NCI-H2081 treated with DMSO at 0.1 percent for 48 hours (cell line): ENCODE measurements around the gene RGL2.

Source experiments
- DNase-seq: peaks from one replicate; lab custom pipeline; 2025; lab: John Stamatoyannopoulos, UW

RGL2 gene

DNA sequence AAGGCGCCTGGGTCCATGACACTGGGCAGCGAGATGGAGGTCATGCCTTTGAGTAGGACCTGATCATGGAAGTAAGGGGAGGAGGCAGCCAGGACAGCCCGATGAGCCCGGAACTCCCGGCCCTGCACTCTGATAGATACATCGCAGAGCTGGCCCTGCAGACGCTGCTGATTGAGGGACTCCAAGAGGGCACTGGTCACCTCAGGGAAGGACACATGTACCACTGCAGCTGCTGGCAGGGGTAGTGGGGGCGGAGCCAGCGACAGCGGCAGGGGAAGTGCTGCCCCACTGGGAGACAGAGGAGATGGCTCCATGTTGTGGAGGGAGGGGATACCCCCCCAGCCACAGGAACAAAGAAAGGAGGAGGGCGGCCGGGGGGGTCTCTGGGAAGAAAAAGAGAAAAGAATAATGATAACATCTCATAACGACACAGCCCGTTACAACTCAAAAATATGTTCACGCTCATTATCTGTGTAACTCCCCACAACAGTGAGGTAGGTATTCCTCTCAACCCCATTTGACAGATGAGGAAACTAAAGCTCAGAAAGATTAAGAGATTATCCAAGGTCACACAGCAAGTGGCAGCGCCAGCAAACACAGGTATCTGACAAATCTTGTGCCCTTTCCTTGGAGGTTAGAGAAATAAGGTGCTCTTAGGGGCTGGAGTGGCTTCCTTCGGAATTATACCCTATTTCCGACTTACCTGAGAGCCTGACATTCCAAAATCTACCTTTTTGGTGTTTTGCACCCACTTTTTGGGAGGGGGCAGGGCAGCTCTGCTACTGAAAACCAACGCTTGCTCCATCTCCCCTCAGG lies 18.1 kb upstream of the RGL2 start:
- DNase-seq = no peak

DNA sequence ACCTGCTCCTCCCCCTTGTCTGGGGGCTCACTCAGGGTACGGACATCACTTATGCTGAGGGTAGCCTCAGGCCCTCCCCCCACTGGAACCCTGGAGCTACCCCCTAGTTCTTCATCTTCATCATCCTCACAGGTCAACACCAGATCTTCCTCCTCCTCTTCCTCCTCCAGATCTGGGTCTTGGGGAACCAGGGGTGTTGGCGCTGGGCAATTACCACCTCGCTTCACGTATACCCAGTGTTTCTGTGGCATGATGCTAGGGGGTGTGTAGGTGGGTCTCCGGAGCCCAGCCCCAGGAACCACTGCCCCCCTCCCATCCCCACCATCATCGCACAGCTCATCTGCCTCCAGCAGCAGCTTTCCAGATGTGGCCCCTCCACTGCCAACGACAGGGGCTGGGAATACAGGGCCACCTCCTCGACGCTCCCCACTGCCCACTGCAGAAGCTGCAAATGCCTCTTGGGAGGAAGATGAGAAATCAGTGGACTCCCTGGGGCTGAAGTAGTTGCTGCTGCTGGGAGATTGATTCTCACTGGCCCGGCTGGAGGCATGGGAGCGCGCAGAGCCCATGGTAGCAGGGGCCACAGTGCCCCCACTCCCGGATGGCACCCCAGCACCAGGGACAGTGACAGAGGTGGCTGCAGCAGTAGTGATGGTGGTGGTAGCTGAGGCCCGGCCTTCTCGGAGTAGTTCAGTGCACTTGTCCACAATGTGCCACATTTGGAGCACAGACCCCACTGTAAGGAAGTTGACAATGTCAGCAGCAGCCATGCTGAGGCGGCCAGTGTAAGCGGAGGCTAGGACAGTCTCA lies 17.3 kb upstream of the RGL2 start:
- DNase-seq = no peak

DNA sequence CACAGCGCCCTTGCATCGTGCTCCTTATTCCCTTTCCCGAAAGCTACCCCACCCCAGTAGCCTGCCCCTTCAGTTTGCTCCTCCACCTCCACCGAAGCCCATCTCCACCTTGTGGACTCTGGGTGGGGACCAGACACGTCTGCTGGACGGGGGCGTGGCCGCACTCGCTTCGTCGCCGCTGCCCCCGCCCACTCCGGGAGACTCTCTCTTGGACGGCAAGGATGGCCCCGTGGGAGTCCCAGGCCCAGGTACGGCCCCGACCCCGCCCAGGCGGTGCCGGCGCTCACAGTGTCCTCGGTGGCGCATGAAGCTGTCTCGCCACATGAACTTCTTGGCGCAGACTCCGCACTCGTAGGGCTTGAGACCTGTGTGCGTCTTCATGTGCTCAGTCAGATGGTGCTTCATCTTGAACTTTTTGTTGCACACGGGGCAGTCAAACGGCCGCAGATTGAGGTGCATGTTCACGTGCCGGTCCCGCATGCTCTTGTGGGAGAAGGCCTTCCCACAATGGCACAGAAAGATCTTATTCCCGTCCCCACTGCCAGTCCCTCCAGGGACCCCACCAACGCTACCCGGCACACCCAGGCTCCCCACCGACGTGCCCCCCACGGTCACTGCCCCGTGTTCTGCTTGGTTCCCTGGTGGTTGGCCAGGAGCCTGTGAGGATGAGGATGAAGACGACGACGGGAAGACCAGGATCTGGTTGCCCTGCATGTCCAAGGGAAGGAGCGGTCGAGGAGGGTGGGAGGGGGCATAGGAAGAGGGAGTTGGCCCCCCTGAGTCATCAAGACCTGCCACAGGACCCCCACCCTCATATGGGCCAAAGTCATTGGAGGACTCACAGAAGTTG lies 16.4 kb upstream of the RGL2 start:
- DNase-seq = no peak

DNA sequence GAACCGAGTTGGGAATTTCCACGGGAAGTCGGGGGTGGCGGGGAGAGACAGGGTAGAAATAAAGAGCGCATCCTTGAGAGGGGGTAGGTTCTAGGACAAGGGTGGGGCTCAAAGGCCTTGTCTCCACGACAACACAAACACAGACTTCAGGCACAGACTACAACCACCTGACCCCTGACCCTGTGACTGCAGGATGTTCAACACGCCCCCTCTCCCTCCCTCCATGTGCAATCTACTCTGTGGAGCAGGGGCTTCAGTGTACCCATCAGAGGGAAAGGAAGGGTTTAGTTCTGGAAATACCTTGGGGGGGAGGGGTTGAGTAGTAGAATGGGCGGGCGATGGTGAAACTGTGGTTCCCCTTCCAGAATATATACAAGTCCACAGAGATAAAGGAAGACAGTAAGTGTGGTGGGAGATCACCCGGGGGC lies 15.8 kb upstream of the RGL2 start:
- DNase-seq = no peak

DNA sequence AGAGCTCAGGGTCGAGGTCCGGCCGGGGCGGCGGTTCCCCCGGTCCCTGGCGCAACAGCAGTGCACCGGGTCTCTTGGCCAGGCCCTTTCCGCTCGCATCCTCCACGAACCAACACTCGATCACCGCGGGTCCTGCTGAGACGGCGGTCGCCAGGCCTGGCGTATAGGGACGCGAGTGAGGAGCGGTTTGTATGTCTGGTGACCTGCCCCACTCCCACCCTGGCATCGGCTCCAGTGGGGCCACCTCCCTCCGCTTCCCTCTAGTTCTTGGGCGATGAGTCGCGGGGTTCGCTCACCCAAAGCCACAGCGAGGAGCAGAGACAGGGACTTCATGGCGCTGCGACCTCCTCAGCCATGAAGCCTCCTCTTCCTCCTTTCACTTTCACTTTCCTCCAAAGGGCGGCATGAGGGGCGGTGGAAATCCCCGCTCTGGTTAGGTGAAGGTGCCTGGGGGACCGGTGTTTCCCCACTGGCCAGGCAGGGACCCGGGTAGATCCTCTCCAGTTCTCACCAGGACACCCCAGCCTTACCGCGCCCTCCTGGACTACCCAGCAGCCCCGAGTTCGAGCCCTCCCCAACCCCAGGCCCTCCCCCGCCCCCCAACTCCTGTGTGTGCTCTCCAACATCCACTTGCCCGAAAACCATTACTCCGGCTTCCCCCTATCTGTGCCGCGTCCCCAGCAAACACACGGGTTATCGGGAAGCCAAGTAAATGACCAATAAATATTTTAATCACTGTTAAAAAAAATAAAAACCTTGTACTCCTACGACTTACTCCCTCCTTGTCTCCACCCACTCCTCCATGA lies 15.2 kb upstream of the RGL2 start, which contains the start of gene TAPBP:
TAPBP (minus strand) TSS at position 370 of the 806 bp plus-strand sequence; CDS start at position 333, 37 bp downstream.
- DNase-seq = no peak

DNA sequence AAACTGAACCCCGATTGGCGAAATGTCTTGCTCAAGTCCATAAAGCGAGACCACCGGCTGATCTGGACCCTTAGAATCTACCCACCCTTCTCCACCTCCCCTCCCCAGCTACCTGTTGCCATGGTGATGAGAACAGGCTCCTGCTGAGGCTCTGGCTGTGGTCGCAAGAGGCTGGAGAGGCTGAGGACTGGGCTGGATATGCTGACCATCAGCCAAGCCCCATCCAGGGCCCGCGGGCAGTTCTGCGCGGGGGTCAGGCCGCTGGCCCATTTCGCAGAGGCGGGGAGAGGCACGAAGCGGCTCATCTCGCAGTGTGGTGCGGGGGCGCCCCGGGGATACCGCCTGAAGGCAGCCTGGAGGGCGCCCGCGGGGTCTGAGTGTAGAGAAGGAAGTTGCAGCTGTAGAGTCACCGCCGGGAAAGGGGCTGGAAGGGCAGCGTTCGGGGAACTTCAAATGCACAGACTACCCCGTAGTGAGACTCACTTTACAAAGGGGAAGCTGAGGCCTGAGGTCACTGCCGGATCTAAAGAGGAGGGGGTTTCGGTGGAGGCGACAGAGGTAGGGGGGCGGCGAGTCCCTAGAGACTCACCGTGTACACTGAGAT lies 14.5 kb upstream of the RGL2 start:
- DNase-seq = no peak

DNA sequence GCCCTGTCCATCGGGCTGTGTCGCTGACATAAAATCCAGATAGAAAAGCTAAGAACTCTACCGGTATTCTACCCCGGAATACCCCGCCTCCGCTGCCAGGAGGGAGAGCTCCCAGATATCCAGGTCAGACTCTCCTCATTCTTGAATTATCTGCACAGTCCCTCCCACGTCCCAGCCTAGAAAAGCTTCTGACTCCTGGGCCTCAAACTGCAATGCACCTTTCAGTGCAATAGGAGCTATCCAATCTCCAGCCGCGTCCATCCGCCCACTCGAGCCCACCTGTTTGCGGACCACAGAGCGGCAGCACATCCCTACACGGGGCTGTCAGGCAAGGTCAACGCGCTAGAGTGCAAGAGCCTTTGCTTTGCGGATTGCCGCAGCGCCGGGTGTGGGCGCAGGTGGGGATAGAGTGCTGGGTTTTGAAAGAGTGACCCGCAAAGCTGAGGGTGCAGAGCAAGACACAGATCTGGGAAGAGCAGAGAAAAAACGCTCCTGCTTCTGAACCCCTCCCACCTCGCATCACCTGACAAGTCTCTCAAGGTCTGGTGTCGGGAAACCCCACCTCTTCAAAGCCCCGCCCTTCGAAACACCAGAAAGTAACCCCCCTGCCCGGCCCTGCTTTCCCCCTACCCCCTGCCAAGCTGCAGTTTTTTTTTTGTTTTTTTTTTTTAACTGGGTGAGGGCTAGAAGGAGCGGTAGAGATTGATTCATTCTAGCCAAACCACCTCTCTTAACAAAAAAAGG lies 13.8 kb upstream of the RGL2 start:
- DNase-seq = peak; percentile 29

DNA sequence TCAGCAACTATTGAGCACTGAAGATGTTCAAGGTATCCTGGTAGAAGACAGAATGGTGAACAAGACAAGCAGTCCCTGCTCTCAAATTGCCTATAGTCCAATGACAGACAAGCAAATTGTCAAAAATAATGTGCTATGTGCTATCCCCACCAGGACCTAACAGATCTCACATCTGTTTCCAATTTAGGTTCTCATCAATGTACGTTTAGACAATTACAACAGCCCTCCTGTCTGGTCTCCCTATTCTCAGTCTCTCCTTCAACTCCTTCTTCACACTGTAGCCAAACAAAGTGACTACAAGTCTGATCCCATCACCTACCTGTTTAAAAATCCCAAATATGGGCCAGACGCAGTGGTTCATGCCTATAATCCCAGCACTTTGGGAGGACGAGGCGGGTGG lies 7.6 kb upstream of the RGL2 start:
- DNase-seq = no peak

DNA sequence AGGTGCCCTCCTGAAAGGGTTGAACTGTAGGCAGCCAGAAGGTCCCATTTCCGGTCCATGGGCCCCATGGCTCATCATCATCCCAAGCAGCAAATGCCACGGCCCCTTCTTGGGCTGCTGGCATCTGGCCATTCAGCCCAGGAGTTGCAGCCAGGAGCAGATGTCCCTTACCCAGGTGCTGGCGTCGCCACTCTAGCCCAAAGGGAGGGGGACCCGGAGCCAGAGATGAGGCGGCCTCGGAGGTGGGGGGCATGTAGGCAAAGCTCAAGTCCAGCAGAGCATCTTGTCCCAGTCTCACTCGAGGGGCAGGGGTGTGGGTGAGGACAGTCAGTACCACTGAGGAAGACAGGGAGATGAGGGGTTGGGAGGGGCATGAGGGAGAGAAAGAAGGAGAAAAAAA lies 6.3 kb upstream of the RGL2 start:
- no peak for DNase-seq

DNA sequence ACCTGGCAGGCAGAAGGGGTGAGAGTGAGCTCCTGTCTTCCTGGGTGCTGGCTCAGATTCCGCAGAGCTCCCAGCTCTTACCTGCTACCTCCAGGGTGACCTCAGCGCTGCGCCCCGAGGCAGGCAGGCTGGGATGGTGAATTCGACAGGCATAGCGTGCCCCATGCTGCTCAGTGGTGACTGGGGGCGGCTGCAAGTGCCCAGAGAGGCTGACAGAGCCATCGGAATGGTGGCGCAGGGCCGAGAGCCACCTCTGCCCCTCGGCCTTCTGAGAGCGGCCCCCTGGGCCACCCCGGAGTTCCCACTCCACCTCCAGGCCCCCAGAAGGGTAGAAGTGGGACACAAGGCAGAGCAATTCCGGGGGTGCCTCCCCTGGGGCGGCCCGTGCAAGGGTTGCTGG lies 5.5 kb upstream of the RGL2 start:
- DNase-seq = no peak

DNA sequence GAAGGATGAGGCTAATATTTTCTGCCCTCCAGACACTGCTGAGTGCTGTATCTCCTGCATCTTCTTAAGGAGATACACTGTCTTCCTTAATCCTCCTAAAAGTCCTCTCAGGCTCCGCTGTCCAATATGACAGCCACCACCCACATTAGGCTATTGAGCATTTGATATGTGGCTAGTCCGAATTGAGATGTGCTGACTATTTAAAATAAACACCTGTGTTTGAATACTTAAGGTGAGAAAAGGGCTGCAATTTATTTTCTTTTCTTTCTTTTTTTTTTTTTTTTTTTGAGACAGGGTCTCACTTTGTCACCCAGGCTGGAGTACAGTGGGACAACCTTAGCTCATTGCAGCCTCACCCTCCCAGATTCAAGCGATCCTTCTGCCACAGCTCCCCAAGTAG lies 3.1 kb upstream of the RGL2 start:
- no peak for DNase-seq

DNA sequence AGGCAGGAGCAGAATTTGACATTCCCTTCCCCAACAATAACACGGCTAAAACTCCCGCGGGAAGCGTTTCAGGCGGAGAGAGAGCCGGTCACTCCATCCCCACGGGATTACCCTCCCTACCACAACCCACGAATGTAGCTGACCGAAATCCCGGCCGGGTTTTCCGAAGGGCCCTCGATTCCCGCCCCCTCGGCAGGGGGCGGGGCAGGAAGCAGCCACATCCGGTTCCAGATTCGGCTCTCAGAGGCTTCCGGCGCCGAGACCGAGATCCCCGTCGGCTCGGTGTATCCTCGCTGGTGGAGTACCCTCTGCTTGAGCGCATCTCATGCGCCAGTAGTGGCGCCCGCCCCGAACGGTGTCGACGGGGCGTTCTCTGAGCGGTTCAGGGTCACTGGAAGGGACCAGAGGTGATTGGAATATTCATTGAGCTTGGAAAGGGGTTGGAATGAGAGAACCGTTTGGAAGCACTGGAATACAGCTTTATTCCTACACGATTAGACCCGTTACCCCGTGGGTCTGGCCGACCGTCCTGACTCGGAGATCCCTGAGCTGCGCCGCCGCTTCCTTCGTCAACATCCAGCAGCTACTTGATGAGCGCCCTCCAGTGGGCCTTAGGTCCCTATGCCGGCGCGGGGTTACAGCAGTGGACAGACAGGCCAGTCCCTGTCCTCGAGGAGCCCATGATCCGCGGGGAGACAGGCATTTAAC lies 649 bp upstream of the RGL2 start:
- DNase-seq = peak; percentile 56

DNA sequence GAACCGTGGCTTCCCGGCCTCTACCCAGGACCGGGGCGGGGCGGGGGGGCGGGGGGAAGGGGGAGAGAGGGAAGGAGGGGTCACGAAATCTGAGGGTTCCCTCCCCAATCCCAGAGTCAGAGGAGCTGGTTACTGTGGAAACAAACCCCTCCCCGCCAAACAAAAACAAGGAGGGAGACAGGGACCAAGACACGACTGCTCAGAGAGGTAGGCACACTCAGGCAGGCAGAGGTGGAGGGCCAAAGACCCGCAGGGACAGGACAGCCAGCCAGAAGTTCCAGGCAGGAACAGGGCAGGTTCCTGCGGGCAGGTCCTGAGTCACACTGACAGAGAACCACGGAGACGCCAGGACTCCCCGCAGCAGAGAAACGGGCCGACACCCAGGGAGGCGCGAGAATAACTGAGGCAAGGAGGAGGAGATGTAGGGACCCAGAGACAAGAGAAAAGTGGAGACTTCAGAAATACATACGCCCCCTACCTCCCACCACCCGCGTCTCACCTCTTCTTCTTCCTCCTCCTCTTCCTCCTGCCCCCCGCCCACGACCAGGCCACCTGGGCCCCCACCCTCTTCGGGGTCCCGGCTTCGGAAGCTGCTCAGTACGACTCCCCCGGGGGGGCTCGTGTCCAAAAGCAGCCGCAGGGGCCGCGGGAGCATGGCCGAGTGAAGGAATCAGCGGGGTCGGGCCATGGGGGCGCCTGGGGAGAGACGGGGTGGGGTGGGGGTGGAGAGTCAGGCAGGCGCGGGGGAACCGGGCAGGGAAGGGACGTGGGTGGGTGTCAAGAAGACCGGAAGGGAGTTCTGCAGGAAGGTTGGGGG lies 578 bp downstream of the RGL2 start:
- no peak for DNase-seq

DNA sequence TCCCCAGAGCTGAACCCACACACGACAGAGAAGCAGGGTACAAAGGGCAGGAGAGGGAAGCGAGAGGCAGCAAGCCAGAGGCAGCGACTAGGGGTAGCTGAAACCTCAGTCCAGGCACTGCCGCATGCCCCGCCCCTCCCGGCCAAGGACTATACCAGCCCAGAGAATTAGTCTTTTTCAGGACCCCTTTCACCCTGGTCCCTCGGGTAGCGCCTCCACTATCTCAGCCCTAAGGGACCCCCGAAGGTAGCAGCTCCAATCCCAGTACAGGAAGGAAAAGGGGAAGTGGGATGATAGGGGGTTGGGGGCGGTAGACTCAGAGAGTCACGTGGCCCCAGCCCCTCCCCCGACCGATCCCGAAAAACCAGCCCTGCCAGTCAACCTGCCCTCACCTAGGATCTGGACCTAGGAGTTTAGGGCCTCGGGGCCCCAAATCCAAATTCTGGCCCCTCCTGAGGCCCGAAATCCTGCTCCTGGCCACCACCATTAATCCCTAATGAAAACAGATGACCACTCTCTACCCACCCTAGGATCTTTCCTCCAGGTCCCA lies 1.3 kb downstream of the RGL2 start:
- DNase-seq = no peak

DNA sequence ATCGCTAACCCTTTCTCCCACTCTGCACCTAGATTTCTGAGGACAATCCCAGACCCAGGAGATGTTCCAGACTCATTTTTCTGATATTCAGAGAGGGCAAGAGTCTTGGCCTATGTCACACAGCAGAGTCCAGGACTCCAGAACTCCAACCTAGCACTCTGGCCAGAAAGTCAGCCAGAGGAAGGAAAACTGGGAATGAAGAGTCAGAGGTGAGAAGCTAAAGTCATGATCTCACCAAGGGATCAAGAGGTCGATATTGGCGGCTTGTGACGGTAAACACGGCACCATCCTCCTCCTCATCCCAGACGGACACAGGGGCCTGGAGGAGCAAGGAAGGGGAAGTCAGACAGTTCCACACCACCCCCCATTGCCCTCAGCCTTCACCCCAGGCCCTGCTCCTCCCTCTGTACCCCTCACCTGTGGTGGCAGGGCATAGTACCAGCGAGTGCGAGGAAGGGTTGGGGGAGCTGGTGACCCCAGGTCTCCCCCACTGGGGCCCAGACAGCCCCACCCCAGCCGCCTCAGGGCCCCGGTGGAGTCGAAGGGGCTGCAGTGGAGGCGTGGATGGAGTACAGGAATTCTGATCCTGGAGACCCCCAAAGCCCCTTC lies 1.8 kb downstream of the RGL2 start:
- DNase-seq = no peak

DNA sequence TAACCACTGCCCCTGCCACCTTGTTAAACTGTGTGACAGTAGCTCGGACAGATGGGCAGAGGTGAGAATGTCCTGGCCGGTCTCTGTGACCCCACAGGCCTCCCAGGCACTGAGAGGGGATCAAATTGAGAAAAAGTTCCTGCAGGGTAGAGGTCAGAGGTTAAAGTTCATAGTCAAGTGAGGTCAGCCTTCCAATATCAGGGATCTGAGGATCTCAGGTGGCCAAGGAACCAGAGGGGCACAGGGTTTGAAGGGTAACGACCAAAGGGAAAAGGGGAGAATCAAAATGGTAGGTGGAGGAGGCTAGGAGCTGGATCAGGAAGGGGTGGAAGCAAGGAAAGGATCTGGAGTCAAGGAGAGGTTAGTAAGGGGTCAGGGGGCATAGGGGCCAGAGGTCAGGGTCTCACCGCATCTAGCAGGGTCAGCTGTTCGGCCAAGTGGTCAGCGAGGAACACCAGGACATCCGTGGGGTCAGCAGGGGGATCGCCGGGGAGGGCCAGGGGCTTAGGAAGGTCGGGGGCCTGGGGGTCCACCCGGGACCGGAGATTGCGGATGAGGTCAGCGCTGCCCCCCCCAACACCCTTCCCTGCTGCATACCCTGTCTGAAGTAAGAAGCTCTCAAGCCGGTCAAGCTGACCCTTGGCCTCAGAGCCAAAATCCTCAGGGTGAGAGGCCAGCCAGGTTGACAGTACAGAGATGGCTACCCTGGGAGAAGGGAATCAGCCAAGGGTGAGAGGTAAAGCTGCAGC lies 2.9 kb downstream of the RGL2 start:
- DNase-seq = no peak

DNA sequence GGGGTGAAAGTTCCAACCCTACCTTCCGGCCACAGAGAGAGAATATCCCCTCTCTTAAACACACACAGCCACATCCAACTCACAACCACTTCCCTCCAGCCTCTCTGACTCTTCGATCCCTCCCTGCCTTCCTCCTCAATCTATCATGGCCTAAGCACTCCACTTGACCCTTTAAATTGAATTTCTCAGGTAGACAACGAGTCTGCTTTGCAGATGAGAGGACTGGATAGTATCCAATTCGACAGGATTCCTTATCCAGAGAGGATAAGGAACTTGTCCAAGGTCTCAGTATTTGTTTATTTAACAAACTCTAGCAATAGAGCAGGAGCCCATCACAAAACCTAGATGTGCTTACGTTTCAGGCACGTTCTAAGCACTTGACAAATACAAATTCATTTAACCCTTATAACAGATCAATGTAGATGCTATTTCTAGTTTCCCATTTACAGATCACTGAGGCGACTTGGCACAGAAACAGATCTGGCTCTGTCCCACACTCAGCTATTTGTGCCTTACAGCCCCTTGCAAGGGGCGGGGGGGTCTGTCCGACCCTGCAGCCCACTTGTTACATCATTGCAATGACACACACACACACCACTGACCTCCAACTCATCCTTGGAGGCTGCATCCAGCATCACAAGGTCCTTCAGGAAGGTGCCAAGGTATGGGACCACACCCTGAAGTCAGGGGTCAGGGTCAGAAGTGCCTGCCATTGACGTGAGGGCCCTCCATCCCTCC lies 4.5 kb downstream of the RGL2 start:
- no peak for DNase-seq
